Right lobe of liver (tissue), 4 donors: ENCODE results near the gene PGAM2.

Source experiments
- CTCF ChIP-seq, 4 donors: fragments of 200-600 bp in 3 of 4; fragments of 450-650 bp in 1 of 4; IDR thresholded peaks; one replicate each; pipeline versions ENCODE4 v1.5.1 to v1.8.0; 2016 to 2022; ENCODE audit warnings: antibody characterized with exemption in 4 of 4, mild to moderate bottlenecking in 2 of 4
- POLR2A ChIP-seq: fragments of 450-650 bp; IDR thresholded peaks from one replicate; pipeline ENCODE4 v1.6.1; 2017; ENCODE audit warnings: antibody characterized with exemption, mild to moderate bottlenecking
- donor health status: DM: no; HTN: no; CAD: no.
- donor health status: DM: no; HTN: no; CAD: no.
- donor health status: DM: no; HTN: yes; CAD: no.

DNA sequence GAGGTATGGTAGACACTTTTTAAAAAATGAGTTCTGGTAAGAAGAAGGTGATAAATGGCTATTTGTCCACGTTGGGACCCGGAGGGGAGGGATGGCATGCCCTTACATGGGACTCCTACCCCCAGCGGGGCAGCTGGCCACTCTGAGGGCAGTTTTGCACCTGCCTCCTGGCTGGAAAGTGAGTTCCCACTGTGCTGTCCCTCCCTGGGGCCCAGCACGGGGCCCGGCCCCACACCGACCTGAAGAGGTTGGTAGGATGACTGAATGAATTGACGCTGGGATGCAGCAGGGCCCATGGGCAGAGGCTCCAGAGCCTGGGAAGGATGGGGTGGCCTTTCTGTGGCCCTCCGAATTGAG is 38.2 kb upstream of the PGAM2 start:
- TF ChIP-seq CTCF (IDR thresholded peaks at IDR 0.05) (no peak), POLR2A (no peak)
